ENCODE results near the gene CFAP73.
A peak's percentile ranks its signal among the peaks of the same experiment; 100 is the strongest.

The CFAP73 gene

GRCh38 chr12:113149361-113150150 is at the start of gene CFAP73:
Gene CFAP73 (plus strand): TSS chr12:113149724. CDS start chr12:113149858, 134 bp downstream.
- H3K9ac ChIP-seq: no peak within 1 kb of the TSS
- no peaks in the 10 kb centered on the region for H3K27me3 ChIP-seq (ENCODE audit: control insufficient read depth, insufficient read depth, low read length)
- H3K4me2 ChIP-seq (ENCODE audit: low read length): no peak within 1 kb of the TSS
- no peaks in the 10 kb centered on the region for H3K9me3 ChIP-seq (ENCODE audit: control insufficient read depth, low read length)
- peak within 1 kb of the TSS; percentile 37 for H3K27ac ChIP-seq
- H3K36me3 ChIP-seq (ENCODE audit: control insufficient read depth, insufficient read depth, low read length): no peaks in the 10 kb centered on the region
- peak within 1 kb of the TSS; percentile 58 for H2AFZ ChIP-seq
- H3K4me1 ChIP-seq: peaks cover 13% of the 10 kb centered on the region
- TF ChIP-seq CTCF (IDR thresholded peaks at IDR 0.05): peak; percentile 10
- no peak within 1 kb of the TSS for H3K4me3 ChIP-seq (ENCODE audit: low read depth, low read length)
- H3K79me2 ChIP-seq: no peaks in the 10 kb centered on the region

GRCh38 chr12:113099764-113100163 is 49.8 kb upstream of the CFAP73 start:
- TF ChIP-seq CTCF (IDR thresholded peaks at IDR 0.05): no peak
- Histone ChIP-seq H3K9ac (no peak overlapping the region), H3K36me3 (ENCODE audit: control insufficient read depth, insufficient read depth, low read length) (no peaks in the 10 kb centered on the region), H3K4me1 (peaks cover 16% of the 10 kb centered on the region), H3K9me3 (ENCODE audit: control insufficient read depth, low read length) (no peaks in the 10 kb centered on the region), H3K27ac (peak overlapping the region; percentile 66), H2AFZ (no peak overlapping the region), H3K4me2 (ENCODE audit: low read length) (no peak overlapping the region), H3K27me3 (ENCODE audit: control insufficient read depth, insufficient read depth, low read length) (no peaks in the 10 kb centered on the region), H3K79me2 (peaks cover 3% of the 10 kb centered on the region), H3K4me3 (ENCODE audit: low read depth, low read length) (no peak overlapping the region)

- H3K4me1 ChIP-seq: peaks cover 16% of the 10 kb centered on the region
- H3K36me3 ChIP-seq (ENCODE audit: control insufficient read depth, insufficient read depth, low read length): no peaks in the 10 kb centered on the region
- peak overlapping the region; percentile 17 for H3K27ac ChIP-seq
- no peak overlapping the region for H3K4me2 ChIP-seq (ENCODE audit: low read length)
- no peaks in the 10 kb centered on the region for H3K27me3 ChIP-seq (ENCODE audit: control insufficient read depth, insufficient read depth, low read length)
- TF ChIP-seq CTCF (IDR thresholded peaks at IDR 0.05): no peak
- H3K9ac ChIP-seq: no peak overlapping the region
- peaks cover 3% of the 10 kb centered on the region for H3K79me2 ChIP-seq
- no peaks in the 10 kb centered on the region for H3K9me3 ChIP-seq (ENCODE audit: control insufficient read depth, low read length)
- no peak overlapping the region for H2AFZ ChIP-seq
- no peak overlapping the region for H3K4me3 ChIP-seq (ENCODE audit: low read depth, low read length)
Observed at GRCh38 chr12:113101751-113102150, 47.8 kb upstream of the CFAP73 start.

GRCh38 chr12:113102811-113103210 is 46.7 kb upstream of the CFAP73 start:
- Histone ChIP-seq H3K27ac (no peak overlapping the region), H3K79me2 (peaks cover 3% of the 10 kb centered on the region), H3K36me3 (ENCODE audit: control insufficient read depth, insufficient read depth, low read length) (no peaks in the 10 kb centered on the region), H2AFZ (no peak overlapping the region), H3K27me3 (ENCODE audit: control insufficient read depth, insufficient read depth, low read length) (no peaks in the 10 kb centered on the region), H3K9me3 (ENCODE audit: control insufficient read depth, low read length) (no peaks in the 10 kb centered on the region), H3K4me1 (peaks cover 14% of the 10 kb centered on the region), H3K4me2 (ENCODE audit: low read length) (no peak overlapping the region), H3K4me3 (ENCODE audit: low read depth, low read length) (no peak overlapping the region), H3K9ac (no peak overlapping the region)
- TF ChIP-seq CTCF (IDR thresholded peaks at IDR 0.05): no peak

All from parathyroid adenoma (tissue), 2 donors.